Astrocyte of the hippocampus (primary cell): ENCODE measurements around the gene CD300E.
"Not testable (repeated sequence)": the region's sequence is repeated elsewhere in the genome, so short reads cannot be mapped to it uniquely, and the experiment has no call there.

Experiments
- DNase-seq: peaks from one replicate; pipeline ENCODE4 v3.0.0; 2011; ENCODE audit warnings: low read depth, low spot score

The CD300E gene, protein sequence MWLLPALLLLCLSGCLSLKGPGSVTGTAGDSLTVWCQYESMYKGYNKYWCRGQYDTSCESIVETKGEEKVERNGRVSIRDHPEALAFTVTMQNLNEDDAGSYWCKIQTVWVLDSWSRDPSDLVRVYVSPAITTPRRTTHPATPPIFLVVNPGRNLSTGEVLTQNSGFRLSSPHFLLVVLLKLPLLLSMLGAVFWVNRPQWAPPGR

GRCh38 chr17:74623693-74624093 is at the start of gene CD300E:
Gene CD300E (minus strand): TSS chr17:74623738. CDS start chr17:74623621, 117 bp downstream.
- no peak for DNase-seq

DNA sequence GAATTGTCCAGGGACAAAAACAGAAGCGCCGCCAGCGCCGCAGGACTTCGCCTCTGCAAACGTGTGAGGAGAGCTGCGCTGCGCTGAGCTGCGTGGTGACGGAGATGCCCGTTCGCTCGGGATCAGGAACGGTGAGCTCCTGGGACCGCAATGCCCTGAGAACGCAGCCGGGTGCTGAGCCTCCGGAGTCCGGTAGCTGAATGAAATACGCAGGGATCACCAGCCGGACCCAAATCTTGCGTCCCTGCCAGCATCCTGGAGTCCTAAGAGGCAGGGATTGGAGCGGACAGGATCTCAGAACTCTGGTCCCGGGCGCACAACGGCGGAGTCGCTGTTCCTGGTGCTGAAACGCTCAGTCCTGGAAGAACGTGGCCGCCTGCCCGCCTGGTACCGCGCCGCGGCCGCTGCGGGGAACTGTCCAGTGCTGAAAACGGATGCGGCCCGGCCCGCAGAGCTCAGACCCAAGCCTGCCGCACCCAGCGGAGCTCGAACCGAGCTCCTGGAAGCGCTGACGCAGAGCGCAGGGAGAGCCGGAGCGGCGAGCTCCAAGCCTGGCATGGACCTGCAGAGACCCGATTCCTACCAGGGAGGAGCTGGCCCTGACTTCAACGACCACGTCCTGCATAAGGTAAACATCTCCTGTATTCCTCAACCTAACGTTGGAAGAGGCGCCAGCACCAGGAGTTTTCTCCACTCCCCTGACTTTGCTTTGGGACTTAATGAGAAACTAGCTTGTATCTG is 47.7 kb upstream of the CD300E start:
- peak; percentile 93 for DNase-seq

DNA sequence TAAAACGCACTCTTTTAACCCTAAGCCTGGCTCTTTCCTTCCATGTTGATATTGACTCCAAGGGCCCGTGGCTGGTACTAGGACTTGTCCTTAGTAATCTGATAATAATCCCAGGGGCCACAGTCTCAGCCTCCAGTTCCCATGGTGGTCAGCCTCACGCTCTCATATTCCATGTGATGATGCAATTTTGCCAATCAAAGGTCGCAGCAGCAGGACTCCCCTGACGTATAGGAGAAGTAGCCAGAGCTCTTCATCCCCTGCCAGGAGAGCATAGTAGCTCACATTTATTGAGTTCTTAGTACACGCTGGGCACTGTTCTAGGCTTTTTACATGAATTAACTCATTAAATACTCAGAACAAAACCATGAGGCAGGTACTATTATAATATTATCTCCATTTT is 46.8 kb upstream of the CD300E start:
- DNase-seq: no peak

DNA sequence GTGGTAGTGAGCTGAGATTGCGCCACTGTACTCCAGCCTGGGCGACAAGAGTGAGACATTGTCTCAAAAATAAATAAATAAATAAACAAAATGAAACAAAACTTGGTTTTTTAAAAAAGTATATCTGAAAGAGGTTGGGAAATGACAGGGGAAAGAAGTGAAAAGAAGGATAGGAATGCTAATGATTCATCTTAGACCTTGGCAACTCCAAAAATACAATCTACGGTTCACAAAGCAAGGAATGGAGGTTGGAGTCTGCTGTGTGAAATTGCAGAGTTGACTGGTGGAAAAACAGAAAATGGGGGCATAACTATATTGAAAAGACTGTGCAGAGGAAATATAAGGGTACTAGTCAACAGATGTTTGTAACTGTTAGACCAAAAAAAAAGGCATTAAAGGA is 40.0 kb upstream of the CD300E start:
- no peak for DNase-seq

DNA sequence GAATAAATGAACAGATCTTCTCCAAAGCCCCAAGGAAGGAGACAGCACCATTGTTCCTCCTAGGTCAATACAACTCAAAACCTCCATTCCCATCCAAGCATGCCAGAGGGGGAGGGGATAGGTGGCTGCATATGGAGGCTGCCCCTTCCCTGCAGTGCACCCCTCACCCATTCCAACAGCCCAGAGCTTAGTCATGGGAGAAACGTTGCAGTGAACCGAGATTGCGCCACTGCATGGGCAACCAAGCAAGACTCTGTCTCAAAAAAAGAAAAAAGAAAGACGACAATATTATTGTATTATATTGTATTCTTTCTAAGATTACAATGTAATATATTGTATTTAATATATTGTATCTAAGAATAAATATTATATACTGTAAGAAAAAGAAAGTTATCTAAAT is 36.4 kb upstream of the CD300E start:
- no peak for DNase-seq

GRCh38 chr17:74658620-74659019 is 35.1 kb upstream of the CD300E start:
- DNase-seq: no peak

GRCh38 chr17:74654742-74655141 is 31.2 kb upstream of the CD300E start:
- DNase-seq: no peak

GRCh38 chr17:74652020-74652419 is 28.5 kb upstream of the CD300E start:
- no peak for DNase-seq

GRCh38 chr17:74649909-74650308 is 26.4 kb upstream of the CD300E start:
- no peak for DNase-seq

- DNase-seq: no peak
These were observed 24.5 kb upstream of the CD300E start for GRCh38 chr17:74647871-74648672.

DNA sequence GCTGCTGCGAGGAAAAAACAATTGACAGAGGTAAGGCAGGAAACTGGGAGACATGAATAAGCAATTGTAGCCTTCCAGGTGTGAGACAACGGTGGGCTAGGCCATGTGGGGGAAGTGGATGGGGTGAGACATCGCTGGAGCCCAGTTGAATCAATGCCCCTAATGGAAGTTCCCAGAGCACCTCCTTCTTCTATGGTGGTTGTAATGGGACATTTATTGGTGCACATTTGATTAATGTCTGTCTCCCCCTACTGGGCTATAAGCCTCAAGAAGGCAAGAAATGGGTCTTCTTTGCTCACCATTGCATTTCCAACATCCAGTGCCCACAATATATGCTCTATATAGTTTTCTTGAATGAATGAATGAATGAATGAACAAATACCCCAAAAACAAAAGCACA is 22.7 kb upstream of the CD300E start:
- no peak for DNase-seq

DNA sequence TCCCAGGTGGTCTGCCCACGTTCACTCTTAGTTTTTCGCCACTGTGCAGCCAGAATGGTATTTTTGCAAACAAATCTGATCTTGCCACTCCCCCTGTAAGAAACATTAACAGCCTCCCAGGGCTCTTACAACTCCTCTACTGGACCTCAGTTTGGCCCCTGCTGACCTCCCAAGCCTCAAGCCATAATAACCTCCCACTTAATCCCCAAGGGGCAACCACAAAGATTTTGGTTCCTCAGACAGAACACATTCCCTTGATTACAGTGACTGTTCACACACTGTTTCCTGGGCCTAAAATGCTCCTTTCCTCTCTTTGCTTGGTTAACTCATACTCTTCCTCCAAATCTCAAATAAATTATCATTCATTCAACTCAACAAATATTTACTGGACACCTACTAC is 21.5 kb upstream of the CD300E start:
- DNase-seq: no peak

DNA sequence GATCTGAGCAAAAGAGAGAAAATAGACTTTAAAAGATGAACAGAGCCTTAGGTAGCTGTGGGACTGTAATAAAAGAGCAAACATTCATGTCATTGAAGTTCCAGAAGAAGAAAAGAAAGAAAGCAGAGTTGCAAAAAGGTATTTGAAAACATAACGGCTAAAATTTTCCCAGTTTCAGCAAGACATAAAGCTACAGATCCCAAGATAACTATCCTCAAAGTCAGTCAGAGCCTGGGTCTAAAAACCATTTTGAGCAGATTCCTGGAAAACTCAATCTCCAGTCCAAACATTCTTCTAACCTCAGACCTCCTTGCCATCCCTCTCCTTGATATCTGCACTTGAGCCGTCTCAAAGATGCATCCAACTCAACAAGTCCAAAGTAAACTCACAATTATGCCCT is 20.9 kb upstream of the CD300E start:
- no peak for DNase-seq

DNA sequence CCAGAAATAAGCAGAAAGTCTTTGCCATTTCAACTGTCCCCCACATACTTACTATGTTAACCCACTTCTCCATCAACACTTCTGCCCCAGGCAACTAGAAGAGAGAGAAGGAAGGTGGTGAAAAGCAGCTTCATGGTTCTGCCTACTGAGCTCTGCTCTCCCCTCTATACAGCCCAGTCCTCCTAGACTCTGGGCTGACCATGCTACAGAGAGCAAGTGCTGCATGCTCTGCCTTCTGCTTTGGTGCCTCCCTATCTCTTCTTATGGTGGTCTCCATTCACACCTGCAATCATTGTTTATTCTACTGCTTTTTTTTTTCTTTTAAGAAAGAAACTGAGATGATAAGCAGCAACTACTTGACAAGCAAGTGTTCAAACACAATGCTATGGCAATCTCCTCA is 20.3 kb upstream of the CD300E start:
- no peak for DNase-seq

- no peak for DNase-seq
These were observed 19.5 kb upstream of the CD300E start for GRCh38 chr17:74642995-74643394.

- DNase-seq: no peak
These were observed 19.0 kb upstream of the CD300E start for GRCh38 chr17:74642556-74642955.

DNA sequence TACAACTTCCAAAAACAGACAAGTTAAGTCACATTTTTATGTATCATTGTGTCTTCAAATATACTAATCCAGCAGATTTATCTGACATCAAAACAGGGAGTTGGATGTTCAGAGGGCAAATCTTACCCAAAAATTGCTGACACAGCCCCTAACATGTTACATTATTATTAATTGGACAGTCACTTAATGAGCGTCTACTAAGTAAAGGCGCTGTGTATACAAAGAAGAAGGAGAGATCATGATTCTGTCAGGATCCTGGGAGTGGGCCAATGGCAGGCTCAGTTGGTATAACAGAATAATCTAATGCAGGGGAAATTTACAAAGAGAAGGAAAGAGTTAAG is 18.4 kb upstream of the CD300E start:
- no peak for DNase-seq

DNA sequence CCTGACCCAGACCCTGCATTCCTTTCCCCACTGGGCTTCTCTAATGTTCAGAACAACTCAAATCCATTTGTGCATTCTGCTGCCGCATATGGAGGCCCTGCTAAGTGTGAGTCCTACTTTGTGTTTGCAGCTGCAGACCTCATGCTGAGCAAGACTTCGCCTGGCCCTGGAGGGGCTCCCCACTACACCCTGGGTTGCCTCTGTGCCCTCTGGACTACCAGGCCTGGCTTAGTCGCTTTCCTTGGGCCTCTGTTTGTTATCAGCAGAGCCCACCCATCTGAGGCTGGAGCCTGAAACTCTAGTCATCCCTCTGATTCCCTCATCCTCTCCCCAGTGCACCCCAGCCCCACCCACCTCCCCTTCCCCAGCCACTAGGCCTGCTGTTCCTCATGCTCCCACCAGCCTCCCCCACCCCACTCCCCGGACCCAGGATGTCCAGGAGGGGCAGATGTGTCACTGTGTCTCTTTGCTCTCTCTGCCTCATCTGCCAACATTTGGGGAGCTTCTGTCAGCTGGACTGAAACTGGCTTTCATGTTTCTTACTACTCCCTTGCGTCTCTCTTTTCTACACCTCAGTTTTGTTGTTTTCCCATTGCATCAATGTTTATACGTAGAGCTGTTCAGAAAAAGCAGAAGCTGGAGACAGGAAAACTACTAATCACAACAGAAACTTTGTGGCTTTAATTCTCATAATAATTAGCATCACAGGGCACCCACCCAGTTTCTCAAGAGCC is 17.9 kb upstream of the CD300E start:
- no peak for DNase-seq

DNA sequence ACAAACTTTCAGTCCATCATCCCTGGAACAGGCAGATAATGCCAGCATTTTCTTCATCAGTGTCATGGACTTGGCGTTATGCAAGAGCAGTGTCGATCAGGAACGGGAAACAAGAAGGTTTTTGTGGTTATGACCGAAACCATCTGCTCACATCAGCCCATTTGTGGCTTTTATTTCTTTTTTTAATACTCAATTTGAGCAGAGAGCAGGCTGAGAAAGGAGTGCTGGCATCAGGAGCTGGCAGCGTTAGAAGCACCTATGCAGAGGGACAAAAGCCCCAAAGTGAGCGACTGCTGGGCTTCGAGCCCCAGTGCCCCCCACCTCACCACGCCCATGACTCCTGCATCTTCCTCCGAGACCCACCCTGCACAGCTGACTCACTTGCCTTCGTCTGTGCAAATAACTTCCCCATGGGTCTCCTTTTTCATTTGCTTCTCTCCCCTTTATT is 16.2 kb upstream of the CD300E start:
- DNase-seq: no peak

- no peak for DNase-seq
These were observed 14.4 kb upstream of the CD300E start for GRCh38 chr17:74637926-74638325.

GRCh38 chr17:74637265-74637664 is 13.7 kb upstream of the CD300E start:
- DNase-seq: no peak

DNA sequence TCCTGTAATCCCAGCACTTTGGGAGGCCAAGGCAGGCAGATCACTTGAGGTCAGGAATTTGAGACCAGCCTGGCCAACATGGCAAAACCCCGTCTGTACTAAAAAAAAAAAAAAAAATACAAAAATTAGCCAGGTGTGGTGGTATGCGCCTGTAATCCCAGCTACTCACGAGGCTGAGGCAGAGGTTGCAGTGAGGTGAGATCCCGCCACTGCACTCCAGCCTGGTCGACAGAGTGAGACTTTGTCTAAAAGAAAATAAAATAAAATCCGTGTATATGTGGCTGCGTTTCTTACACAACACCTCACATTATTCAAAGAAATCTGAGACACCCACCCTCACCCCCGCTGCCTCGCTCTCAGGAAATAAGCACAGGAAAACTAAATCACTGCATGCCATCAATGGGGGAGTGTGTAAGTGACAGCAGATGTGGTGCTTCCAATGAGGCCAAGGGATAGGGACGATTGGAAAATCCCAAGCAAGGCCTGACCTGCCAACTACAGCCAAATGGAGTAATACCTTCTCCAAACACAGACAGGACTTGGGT is 13.1 kb upstream of the CD300E start:
- not testable (repeated sequence) for DNase-seq
